Gastrocnemius medialis (tissue), 4 donors: ENCODE data around the gene ATXN7L1.

Experiments
- POLR2A ChIP-seq, 2 donors: fragments of 450-650 bp; IDR thresholded peaks; one replicate each; pipeline ENCODE4 v1.6.1; 2017; ENCODE audit warnings: antibody characterized with exemption in 2 of 2, mild to moderate bottlenecking in 2 of 2, moderate library complexity in 2 of 2
- TF ChIP-seq, protein P1 (sequence below), 5 experiments: fragments of 450-650 bp in 3 of 5; fragments of 200-600 bp in 2 of 5; sonication (generic) in 2 of 5; IDR thresholded peaks in 4 of 5; conservative IDR thresholded peaks in 1 of 5; 1 replicate in 4 of 5; 2 replicates in 1 of 5; pipeline ENCODE4 v1.5.1; 2016 to 2019; ENCODE audit warnings: antibody characterized with exemption in 5 of 5, mild to moderate bottlenecking in 3 of 5, moderate library complexity in 3 of 5

DNA sequence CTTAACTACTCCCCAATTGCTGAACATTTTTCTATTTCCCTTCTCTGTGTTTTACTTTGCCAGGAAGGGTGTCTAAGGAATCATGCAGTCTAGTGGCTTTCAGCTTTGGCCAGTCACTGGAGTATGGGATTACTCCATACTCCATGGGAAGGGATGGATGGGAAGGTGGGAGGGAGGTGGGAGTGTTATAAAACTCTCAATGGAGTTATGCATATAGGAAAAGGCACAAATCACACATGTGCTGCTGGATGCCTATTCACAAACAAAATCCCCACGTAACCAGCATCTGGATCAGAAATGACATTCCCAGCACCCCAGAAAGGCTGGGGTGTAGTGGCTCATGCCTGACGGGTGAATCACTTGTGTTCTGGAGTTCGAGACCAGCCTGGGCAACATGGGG, 125.3 kb downstream of the ATXN7L1 start:
- TF ChIP-seq, protein P1, sequence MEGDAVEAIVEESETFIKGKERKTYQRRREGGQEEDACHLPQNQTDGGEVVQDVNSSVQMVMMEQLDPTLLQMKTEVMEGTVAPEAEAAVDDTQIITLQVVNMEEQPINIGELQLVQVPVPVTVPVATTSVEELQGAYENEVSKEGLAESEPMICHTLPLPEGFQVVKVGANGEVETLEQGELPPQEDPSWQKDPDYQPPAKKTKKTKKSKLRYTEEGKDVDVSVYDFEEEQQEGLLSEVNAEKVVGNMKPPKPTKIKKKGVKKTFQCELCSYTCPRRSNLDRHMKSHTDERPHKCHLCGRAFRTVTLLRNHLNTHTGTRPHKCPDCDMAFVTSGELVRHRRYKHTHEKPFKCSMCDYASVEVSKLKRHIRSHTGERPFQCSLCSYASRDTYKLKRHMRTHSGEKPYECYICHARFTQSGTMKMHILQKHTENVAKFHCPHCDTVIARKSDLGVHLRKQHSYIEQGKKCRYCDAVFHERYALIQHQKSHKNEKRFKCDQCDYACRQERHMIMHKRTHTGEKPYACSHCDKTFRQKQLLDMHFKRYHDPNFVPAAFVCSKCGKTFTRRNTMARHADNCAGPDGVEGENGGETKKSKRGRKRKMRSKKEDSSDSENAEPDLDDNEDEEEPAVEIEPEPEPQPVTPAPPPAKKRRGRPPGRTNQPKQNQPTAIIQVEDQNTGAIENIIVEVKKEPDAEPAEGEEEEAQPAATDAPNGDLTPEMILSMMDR (IDR thresholded peaks at IDR 0.05 in 4 of 5, conservative IDR thresholded peaks at IDR 0.05 in 1 of 5) = no peak
- TF ChIP-seq POLR2A (IDR thresholded peaks at IDR 0.05) = no peak
